Bronchial epithelial cell (primary cell): ENCODE data around the gene TMEM170B. TPM values are rescaled to one million over a fixed set of nuclear protein-coding genes. Genes with fewer than 3 reads are reported as not detected.

Experiments
- DNase-seq: peaks from one replicate; pipeline ENCODE4 v3.0.0-alpha.2; 2010; ENCODE audit warnings: low read depth
- FAIRE-seq: peaks from 2 replicates; lab custom pipeline; 2011; peaks lifted over from hg19 to GRCh38; lab: Jason Lieb, UNC
- H3K27me3 ChIP-seq: 2 replicates; pipeline ENCODE4 v1.5.1; 2011; ENCODE audit warnings: low read length; ENCODE audit not compliant: control insufficient read depth, insufficient read depth
- H3K36me3 ChIP-seq: 2 replicates; pipeline ENCODE4 v1.5.1; 2011; ENCODE audit warnings: low read length; ENCODE audit not compliant: control insufficient read depth, insufficient read depth
- H3K4me3 ChIP-seq: 2 replicates; pipeline ENCODE4 v1.5.1; 2011; ENCODE audit warnings: mild to moderate bottlenecking, low read depth, low read length, control low read depth
- CTCF ChIP-seq: IDR thresholded peaks from 2 replicates; pipeline ENCODE4 v1.5.1; 2011; ENCODE audit warnings: mild to moderate bottlenecking, moderate library complexity, low read length, control low read depth, inconsistent platforms; ENCODE audit not compliant: insufficient read depth, severe bottlenecking
- total RNA-seq: library from RNA; depleted of rRNA; stranded (reverse); fragments of >200 nt; gene quantifications from 2 replicates; pipeline ENCODE4 v1.2.1, GENCODE V29; 2014

TMEM170B gene
- total RNA-seq, 1 donor from 2014 or later, result under 0.01 TPM

GRCh38 chr6:11563793-11564192, 26.2 kb downstream of the TMEM170B start:
- no peak for TF ChIP-seq CTCF
- Histone ChIP-seq H3K36me3 (no peaks in the 10 kb centered on the region), H3K4me3 (no peak overlapping the region), H3K27me3 (no peaks in the 10 kb centered on the region)
- no peak for FAIRE-seq
- DNase-seq, result no peak

GRCh38 chr6:11566609-11567008, 29.1 kb downstream of the TMEM170B start:
- DNase-seq (no peak), FAIRE-seq (no peak)
- Histone ChIP-seq H3K27me3 (no peaks in the 10 kb centered on the region), H3K4me3 (no peak overlapping the region), H3K36me3 (no peaks in the 10 kb centered on the region)
- no peak for TF ChIP-seq CTCF

GRCh38 chr6:11571073-11571472, 33.5 kb downstream of the TMEM170B start:
- Histone ChIP-seq H3K27me3 (no peaks in the 10 kb centered on the region), H3K4me3 (no peak overlapping the region), H3K36me3 (no peaks in the 10 kb centered on the region)
- no peak for TF ChIP-seq CTCF
- FAIRE-seq (no peak), DNase-seq (no peak)

GRCh38 chr6:11575408-11576033, 38.0 kb downstream of the TMEM170B start:
- FAIRE-seq, result peak; percentile 95

GRCh38 chr6:11580686-11581405, 43.3 kb downstream of the TMEM170B start:
- no peak for FAIRE-seq
- TF ChIP-seq CTCF, result no peak
- H3K4me3 ChIP-seq, result no peak overlapping the region

More at GRCh38 chr6:11575408-11576033, 38.0 kb downstream of the TMEM170B start:
- peak; percentile 93 for TF ChIP-seq CTCF
- H3K36me3 ChIP-seq, result no peaks in the 10 kb centered on the region
- no peaks in the 10 kb centered on the region for H3K27me3 ChIP-seq
- DNase-seq, result peak; percentile 86
- H3K4me3 ChIP-seq, result no peak overlapping the region

GRCh38 chr6:11584244-11584643, 46.7 kb downstream of the TMEM170B start:
- no peak for TF ChIP-seq CTCF
- Histone ChIP-seq H3K27me3 (no peaks in the 10 kb centered on the region), H3K36me3 (no peaks in the 10 kb centered on the region), H3K4me3 (no peak overlapping the region)
- no peak for DNase-seq
- no peak for FAIRE-seq

More at GRCh38 chr6:11580686-11581405, 43.3 kb downstream of the TMEM170B start:
- H3K36me3 ChIP-seq, result no peaks in the 10 kb centered on the region
- DNase-seq, result peak; percentile 61
- H3K27me3 ChIP-seq, result no peaks in the 10 kb centered on the region
